C4-2B (cell line): ENCODE data around the gene EML2.

Source experiments
- CTCF ChIP-seq: fragments of 450-650 bp; conservative IDR thresholded peaks from 2 replicates; pipeline ENCODE4 v1.5.1; 2017; ENCODE audit warnings: mild to moderate bottlenecking
- ZFX ChIP-seq: fragments of 450-650 bp; IDR thresholded peaks from 2 replicates; pipeline ENCODE4 v1.6.1; 2017

- TF ChIP-seq CTCF = no peak; the same call in 1 of the 2 replicates
- TF ChIP-seq ZFX = no peak
These were observed 38.4 kb upstream of the EML2 start for GRCh38 chr19:45677351-45678230.
